ENCODE data around the gene PRSS57. TPM values are rescaled to one million over a fixed set of nuclear protein-coding genes. Genes with fewer than 3 reads are reported as not detected.

Gene PRSS57
- total RNA-seq, 4 donors from 2014 or later, result 0.32 TPM; not detected in 3

DNA sequence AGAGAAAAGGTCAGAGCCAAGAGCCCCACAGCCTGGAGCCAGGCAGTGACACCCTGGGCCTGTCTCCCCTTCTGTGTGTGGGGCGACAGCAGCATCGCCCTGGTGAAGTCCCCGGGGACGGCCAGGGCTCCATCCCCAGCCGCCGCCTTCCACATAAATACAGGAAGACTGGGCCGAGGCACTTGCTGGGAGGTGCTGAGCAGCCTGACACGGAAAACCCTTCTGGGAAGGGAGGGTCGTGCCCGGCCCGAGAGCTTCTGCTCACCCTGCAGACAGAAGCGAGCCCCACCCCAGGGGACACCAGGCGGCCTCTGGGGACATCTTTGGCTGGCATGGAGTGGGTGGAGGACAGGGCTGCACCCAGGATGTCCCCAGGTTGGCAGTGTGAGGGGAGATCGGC is 50.5 kb downstream of the PRSS57 start:
- no peak overlapping the region for H3K4me3 ChIP-seq (ENCODE audit: low read depth, poor library complexity, severe bottlenecking)
- intact Hi-C loops (cut with DNase I; ENCODE audit: low total_unique reads), result no loop called here
- no peak for DNase-seq (ENCODE audit: low spot score in 2 of 2)
- WGBS, 2 donors, result 75 to 79% methylated on average over 13 of the region's 14 CpGs
- TF ChIP-seq, protein P1, sequence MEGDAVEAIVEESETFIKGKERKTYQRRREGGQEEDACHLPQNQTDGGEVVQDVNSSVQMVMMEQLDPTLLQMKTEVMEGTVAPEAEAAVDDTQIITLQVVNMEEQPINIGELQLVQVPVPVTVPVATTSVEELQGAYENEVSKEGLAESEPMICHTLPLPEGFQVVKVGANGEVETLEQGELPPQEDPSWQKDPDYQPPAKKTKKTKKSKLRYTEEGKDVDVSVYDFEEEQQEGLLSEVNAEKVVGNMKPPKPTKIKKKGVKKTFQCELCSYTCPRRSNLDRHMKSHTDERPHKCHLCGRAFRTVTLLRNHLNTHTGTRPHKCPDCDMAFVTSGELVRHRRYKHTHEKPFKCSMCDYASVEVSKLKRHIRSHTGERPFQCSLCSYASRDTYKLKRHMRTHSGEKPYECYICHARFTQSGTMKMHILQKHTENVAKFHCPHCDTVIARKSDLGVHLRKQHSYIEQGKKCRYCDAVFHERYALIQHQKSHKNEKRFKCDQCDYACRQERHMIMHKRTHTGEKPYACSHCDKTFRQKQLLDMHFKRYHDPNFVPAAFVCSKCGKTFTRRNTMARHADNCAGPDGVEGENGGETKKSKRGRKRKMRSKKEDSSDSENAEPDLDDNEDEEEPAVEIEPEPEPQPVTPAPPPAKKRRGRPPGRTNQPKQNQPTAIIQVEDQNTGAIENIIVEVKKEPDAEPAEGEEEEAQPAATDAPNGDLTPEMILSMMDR (IDR thresholded peaks at IDR 0.05), result no peak
- TF ChIP-seq POLR2A (IDR thresholded peaks at IDR 0.05), result no peak

DNA sequence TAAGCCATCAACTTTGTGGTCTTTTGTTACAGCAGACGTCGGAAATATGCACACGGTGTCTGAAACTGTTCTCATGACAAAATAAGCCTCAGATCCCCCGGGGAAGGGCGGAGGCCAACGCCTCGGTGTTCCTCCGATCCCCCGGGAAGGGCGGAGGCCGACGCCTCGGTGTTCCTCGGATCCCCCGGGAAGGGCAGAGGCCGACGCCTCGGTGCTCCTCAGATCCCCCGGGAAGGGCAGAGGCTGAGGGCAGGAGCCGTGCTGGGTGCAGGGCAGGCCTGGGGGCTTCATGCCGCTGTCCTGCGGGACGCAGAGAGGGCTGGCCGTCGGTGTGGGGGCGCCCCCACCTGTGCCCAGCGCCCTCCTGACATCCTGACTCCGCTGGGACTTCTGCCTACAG is 50.9 kb downstream of the PRSS57 start:
- WGBS, 2 donors, result 49 to 74% methylated on average over 20 to 27 of the region's 28 CpGs
- H3K4me3 ChIP-seq (ENCODE audit: low read depth, poor library complexity, severe bottlenecking), result no peak overlapping the region
- intact Hi-C loops (cut with DNase I; ENCODE audit: low total_unique reads), result no loop called here
- TF ChIP-seq, protein P1 (IDR thresholded peaks at IDR 0.05), result no peak
- no peak for TF ChIP-seq POLR2A (IDR thresholded peaks at IDR 0.05)
- DNase-seq (ENCODE audit: low spot score in 2 of 2), result no peak

DNA sequence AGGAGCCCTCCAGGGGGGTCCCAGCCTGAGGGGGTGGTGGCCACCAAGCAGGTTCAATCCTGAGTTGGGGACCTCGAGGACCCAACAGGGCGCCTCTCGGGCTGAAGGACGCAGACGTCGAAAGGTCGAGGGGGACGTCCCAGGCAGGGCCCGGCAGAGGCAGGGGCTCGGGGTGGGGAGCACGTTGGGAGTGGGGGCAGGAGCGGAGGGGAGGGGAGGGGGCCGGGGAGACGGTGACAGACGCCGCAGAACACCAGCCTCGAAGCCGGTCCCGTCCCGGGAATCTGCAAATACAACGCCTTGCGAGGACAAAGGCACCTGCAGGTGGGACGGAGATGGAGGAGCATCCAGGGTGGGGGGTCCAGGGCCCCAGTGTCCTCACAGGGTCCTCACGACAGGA is 51.5 kb downstream of the PRSS57 start:
- intact Hi-C loops (cut with DNase I; ENCODE audit: low total_unique reads), result no loop called here
- DNase-seq (ENCODE audit: low spot score in 2 of 2), result no peak
- WGBS, 2 donors, result 90 to 92% methylated on average over 24 of the region's 24 CpGs
- no peak for TF ChIP-seq POLR2A (IDR thresholded peaks at IDR 0.05)
- TF ChIP-seq, protein P1 (IDR thresholded peaks at IDR 0.05), result no peak
- H3K4me3 ChIP-seq (ENCODE audit: low read depth, poor library complexity, severe bottlenecking), result no peak overlapping the region

DNA sequence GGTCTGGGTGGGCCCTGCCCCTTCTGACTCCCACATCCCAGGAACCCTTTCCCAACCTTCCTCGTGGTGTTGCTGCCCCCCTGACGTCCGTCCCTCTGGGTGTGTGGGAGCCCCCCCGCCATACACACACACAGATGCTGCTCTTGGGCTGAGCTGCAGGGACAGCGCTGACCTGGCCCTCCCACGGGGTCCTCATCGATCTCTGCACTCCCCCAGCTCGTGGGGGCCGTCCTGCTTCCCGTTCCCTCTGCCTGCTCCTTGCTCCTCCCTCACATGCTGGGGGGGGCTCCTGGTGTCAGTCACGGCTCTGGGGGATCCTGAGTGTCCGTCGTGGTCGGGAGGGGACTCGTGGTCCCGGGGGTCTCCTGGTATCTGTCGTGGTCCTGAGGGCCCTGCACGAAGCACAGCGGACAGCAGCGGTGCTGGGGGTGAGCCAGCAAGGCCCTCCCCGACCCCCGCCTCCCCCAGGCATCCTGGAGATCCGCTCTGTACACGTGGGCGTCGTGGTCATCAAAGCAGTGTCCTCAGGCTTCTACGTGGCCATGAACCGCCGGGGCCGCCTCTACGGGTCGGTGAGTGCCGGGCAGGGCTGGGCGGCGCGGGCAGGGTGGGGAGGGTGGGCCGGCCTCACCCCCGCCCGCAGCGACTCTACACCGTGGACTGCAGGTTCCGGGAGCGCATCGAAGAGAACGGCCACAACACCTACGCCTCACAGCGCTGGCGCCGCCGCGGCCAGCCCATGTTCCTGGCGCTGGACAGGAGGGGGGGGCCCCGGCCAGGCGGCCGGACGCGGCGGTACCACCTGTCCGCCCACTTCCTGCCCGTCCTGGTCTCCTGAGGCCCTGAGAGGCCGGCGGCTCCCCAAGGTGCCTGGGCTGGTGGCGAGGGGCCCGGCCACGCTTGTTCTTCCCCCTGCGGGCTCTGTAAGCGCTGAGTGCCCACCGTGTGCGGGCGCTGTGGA is 52.2 kb downstream of the PRSS57 start:
- DNase-seq (ENCODE audit: low spot score in 2 of 2), result no peak
- intact Hi-C loops (cut with DNase I; ENCODE audit: low total_unique reads), result no loop called here
- no peak overlapping the region for H3K4me3 ChIP-seq (ENCODE audit: low read depth, poor library complexity, severe bottlenecking)
- WGBS, 2 donors, result 78 to 85% methylated on average over 33 to 56 of the region's 70 CpGs
- TF ChIP-seq, protein P1 (IDR thresholded peaks at IDR 0.05), result no peak
- no peak for TF ChIP-seq POLR2A (IDR thresholded peaks at IDR 0.05)

DNA sequence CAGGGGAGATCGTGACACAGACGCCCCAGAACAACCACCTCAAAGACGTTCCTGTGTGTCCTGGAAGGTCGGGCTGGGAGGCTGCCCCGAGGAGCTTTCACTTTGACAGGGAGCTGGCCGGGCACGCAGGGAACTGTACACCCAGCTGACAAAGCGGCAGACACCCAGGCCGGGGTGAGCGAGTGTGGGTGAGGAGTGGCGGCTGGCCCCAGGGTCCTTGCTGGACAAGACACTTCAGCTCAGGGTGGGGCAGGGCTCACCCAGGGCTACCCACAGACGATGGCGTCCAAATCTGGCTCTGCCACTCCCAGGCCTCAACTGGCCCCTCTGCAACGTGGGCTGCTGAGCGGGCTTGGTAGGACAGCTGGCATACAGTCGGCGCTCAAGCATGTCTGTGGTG is 53.5 kb downstream of the PRSS57 start:
- 54 to 55% methylated on average over 11 to 17 of the region's 17 CpGs for WGBS, 2 donors
- TF ChIP-seq, protein P1 (IDR thresholded peaks at IDR 0.05), result no peak
- no peak for TF ChIP-seq POLR2A (IDR thresholded peaks at IDR 0.05)
- no peak overlapping the region for H3K4me3 ChIP-seq (ENCODE audit: low read depth, poor library complexity, severe bottlenecking)
- no peak for DNase-seq (ENCODE audit: low spot score in 2 of 2)
- intact Hi-C loops (cut with DNase I; ENCODE audit: low total_unique reads), result no loop called here
